ENCODE data around the gene GSK3A. TPM values are rescaled to one million over a fixed set of nuclear protein-coding genes. Genes with fewer than 3 reads are reported as not detected.

Gene GSK3A
- total RNA-seq, 1 donor, result 18.3 TPM

DNA sequence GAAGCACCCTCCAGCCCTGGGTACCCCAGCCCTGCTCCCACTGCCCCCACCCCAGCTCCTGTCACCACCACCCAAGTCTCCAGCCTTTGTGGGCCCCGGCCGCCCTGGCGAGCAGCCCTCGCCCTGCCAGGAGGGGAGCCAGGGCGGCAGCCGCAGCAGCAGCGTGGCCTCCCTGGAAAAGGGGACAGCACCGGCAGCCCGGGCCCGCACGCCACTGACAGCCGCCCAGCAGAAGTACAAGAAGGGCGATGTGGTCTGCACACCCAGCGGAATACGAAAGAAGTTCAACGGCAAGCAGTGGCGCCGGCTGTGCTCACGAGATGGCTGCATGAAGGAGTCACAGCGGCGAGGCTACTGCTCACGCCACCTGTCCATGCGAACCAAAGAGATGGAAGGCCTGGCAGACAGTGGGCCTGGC, 30.6 kb upstream of the GSK3A start:
- H3K4me3 ChIP-seq (ENCODE audit: low read depth, low read length), result no peak overlapping the region
- TF ChIP-seq, protein P1, sequence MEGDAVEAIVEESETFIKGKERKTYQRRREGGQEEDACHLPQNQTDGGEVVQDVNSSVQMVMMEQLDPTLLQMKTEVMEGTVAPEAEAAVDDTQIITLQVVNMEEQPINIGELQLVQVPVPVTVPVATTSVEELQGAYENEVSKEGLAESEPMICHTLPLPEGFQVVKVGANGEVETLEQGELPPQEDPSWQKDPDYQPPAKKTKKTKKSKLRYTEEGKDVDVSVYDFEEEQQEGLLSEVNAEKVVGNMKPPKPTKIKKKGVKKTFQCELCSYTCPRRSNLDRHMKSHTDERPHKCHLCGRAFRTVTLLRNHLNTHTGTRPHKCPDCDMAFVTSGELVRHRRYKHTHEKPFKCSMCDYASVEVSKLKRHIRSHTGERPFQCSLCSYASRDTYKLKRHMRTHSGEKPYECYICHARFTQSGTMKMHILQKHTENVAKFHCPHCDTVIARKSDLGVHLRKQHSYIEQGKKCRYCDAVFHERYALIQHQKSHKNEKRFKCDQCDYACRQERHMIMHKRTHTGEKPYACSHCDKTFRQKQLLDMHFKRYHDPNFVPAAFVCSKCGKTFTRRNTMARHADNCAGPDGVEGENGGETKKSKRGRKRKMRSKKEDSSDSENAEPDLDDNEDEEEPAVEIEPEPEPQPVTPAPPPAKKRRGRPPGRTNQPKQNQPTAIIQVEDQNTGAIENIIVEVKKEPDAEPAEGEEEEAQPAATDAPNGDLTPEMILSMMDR (IDR thresholded peaks at IDR 0.05; ENCODE audit: insufficient read depth, low read length), result no peak
- DNase-seq (ENCODE audit: low read depth), result no peak

DNA sequence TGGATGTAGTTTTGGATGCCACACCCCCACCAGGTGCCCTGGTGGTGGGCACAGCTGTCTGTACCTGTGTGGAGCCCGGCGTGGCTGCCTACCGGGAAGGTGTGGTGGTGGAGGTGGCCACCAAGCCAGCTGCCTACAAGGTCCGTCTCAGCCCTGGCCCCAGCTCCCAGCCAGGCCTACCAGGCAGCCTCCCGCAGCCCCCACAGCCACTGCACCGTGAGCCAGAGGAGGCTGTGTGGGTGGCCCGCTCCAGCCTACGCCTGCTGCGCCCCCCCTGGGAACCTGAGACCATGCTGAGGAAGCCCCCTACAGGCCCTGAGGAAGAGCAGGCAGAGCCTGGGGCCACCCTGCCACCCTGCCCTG, 30.1 kb upstream of the GSK3A start:
- no peak for DNase-seq (ENCODE audit: low read depth)
- TF ChIP-seq, protein P1 (IDR thresholded peaks at IDR 0.05; ENCODE audit: insufficient read depth, low read length), result no peak
- no peak overlapping the region for H3K4me3 ChIP-seq (ENCODE audit: low read depth, low read length)

DNA sequence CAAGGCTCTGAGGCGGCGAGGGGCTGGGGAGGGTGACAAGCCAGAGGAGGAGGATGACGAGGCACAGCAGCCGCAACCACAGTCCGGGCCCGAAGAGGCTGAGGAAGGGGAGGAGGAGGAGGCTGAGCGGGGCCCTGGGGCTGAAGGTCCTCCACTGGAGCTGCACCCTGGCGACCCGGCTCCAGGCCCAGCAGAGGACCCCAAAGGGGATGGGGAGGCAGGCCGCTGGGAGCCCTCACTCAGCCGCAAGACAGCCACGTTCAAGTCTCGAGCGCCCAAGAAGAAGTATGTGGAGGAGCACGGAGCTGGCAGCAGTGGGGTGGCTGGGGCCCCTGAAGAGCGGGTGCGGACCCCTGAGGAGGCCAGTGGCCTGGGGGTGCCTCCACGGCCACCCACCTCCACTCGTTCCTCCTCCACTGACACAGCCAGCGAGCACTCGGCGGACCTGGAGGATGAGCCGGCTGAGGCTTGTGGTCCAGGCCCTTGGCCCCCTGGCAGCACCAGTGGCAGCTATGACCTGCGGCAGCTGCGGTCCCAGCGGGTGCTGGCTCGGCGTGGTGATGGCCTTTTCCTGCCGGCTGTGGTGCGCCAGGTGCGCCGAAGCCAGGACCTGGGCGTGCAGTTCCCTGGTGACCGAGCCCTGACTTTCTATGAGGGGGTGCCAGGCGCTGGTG, 29.6 kb upstream of the GSK3A start:
- TF ChIP-seq, protein P1 (IDR thresholded peaks at IDR 0.05; ENCODE audit: insufficient read depth, low read length), result no peak
- no peak for DNase-seq (ENCODE audit: low read depth)

DNA sequence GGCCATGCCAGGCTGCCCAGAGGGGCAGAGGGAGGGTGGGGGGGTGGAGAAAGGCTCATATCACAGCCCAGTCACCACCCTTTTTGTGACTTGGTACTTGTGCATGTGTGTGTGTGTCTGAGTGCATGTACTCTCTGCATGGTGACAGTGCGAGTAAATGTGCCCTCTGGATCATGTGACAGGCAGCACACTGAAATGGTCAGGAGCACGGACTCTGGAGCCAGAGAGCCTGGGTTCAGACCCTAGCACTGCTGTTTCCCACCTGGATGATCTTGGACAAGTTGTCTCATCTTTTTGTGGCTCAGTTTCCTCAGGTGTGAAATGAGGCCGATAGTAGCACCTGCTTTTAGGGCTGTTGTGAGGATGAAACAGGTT, 28.6 kb upstream of the GSK3A start:
- DNase-seq (ENCODE audit: low read depth), result no peak
- TF ChIP-seq, protein P1 (IDR thresholded peaks at IDR 0.05; ENCODE audit: insufficient read depth, low read length), result no peak
- H3K4me3 ChIP-seq (ENCODE audit: low read depth, low read length), result peak overlapping the region; percentile 89

More for the DNA sequence above, 29.6 kb upstream of the GSK3A start:
- H3K4me3 ChIP-seq (ENCODE audit: low read depth, low read length), result no peak overlapping the region

DNA sequence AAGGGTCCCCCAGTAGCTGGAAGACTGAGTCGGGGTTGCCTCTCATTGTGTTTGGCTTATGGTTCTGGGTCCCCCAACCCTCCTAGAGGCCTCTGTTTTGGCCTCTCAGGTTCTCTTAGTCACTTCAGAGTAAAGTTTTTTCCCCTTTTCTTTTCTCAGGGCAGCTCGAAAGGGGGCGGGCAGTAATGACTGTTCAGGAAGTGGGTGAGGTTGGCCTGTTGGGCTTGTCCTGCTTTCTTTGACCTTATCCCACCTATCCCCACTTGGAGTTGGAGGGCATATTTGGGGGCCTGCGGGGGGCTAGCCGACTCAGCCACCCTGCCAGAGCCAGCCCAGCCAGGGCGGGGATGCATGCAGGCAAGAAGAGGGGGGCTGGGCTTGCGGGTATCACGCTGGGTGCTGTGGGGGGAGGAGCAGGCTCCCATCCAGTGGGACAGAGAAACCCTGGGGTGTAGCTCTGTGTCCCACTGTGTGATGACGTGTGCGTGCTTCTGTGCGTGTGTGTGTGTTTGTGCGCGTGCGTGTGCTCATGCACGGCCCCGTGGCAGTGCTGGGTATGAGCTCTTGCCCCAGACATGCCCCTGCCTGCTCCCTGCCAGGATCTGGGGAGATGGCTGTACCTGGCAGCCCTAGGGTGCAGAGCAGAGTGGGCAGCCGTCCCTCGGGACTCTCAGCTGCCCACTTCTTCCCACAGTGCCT, 28.1 kb upstream of the GSK3A start:
- TF ChIP-seq, protein P1 (IDR thresholded peaks at IDR 0.05; ENCODE audit: insufficient read depth, low read length), result no peak
- DNase-seq (ENCODE audit: low read depth), result peak; percentile 85
- peak overlapping the region; percentile 89 for H3K4me3 ChIP-seq (ENCODE audit: low read depth, low read length)

DNA sequence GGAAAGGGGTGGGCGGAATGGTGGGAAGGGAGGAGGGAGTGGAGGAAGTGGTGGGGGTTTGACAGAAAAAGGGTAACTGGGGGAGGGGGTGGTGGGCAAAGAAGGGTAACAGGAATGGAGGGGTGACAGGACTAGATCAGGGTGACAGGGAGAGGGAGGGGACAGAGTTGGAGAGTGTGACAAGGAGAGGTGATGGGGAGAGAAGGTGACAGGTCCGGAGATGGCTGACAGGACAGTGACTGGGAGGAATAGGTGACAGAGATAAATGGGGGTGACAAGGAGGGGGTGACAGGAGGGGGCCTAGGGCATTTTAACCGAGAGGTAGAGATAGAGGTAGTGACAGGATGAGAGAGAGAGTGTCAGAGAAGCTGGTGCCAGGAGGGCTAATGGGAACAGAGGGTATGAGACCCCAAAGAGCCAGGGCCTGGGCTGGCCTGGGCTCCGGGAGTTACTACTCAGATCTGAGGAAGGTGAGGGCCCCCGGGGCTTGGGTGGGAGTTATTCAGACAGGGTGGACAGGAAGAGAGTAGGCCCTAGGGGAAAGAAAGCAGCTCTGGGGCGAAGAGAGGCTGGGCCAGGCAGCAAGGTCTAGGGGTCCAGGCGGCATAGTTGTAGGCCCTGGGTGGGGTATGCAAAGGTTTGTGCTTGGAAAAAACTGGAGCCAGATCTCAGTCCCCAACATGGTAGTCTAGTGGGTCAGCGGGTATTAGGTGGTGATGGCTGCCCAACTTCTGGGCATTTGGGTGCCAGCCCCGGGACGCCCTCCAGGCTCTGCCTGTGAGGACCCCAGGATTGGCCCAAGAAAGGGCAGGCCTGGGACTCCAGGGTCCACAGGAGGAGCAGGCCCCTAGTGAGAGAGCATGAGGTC, 27.3 kb upstream of the GSK3A start:
- TF ChIP-seq, protein P1 (IDR thresholded peaks at IDR 0.05; ENCODE audit: insufficient read depth, low read length), result no peak
- peak overlapping the region; percentile 89 for H3K4me3 ChIP-seq (ENCODE audit: low read depth, low read length)
- no peak for DNase-seq (ENCODE audit: low read depth)
